SK-N-MC (cell line): Measurements from ENCODE around the gene CD300LG.
"Not testable (repeated sequence)": the region's sequence is repeated elsewhere in the genome, so short reads cannot be mapped to it uniquely, and the experiment has no call there.

Experiments used
- DNase-seq: peaks from one replicate; pipeline ENCODE4 v3.0.0-alpha.2; 2011; ENCODE audit warnings: low read depth, low spot score
- H3K27ac ChIP-seq: fragments of 200-600 bp; sonication (generic); 2 replicates; pipeline ENCODE4 v1.5.1; 2016; ENCODE audit warnings: mixed run types
- H3K36me3 ChIP-seq: fragments of 200-600 bp; sonication (generic); 2 replicates; pipeline ENCODE4 v1.6.1; 2017; ENCODE audit warnings: antibody characterized with exemption, low read length, mixed read lengths; ENCODE audit not compliant: insufficient read depth
- H3K4me3 ChIP-seq: fragments of 200-600 bp; sonication (generic); 2 replicates; pipeline ENCODE4 v1.5.1; 2016
- H3K9ac ChIP-seq: fragments of 200-600 bp; sonication (generic); 2 replicates; pipeline ENCODE4 v1.8.0; 2017; ENCODE audit warnings: mixed run types, mixed read lengths; ENCODE audit not compliant: insufficient read length
- H3K9me3 ChIP-seq: fragments of 200-600 bp; sonication (generic); 2 replicates; pipeline ENCODE4 v1.6.1; 2017; ENCODE audit warnings: low read depth, mild to moderate bottlenecking, antibody characterized with exemption, low read length, moderate library complexity, mixed read lengths
- EZH2 ChIP-seq: fragments of 200-600 bp; sonication (generic); IDR thresholded peaks from one replicate; pipeline ENCODE4 v1.6.1; 2017; ENCODE audit warnings: antibody characterized with exemption
- FOXP2 ChIP-seq: optimal IDR thresholded peaks from 2 replicates; pipeline ENCODE3; 2011; ENCODE audit warnings: mild to moderate bottlenecking, moderate library complexity; ENCODE audit not compliant: insufficient read depth; ENCODE audit errors: extremely low read length, control extremely low read depth
- POLR2AphosphoS5 ChIP-seq: IDR thresholded peaks from 2 replicates; pipeline ENCODE4 v1.6.1; 2012; ENCODE audit warnings: mild to moderate bottlenecking, low read depth, low read length, borderline replicate concordance

CD300LG gene

DNA sequence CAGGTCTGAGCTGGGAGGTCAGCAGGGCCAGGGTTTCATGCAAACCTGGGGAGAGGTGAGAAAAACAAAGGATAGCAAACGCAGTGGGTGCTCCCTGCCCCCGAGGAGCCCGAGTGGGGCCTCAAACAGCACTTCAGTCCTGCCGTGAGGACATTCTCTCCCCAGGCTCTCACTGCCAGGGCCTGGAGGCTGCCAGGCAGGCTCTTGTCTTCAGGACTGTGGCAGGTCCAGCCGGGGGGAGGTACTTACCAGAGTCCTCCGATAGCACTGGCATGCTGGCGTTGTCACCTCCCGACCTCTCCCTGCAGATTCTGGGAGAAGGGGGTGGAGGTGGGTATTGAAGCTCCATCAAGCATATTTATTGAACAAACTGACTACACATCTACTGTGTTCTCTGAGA, 15.3 kb upstream of the CD300LG start:
- Histone ChIP-seq H3K4me3 (peak overlapping the region; percentile 93), H3K27ac (no peak overlapping the region), H3K9me3 (no peaks in the 10 kb centered on the region), H3K9ac (no peak overlapping the region), H3K36me3 (peaks cover 22% of the 10 kb centered on the region; the same call in 1 of the 2 replicates)
- DNase-seq, result no peak
- no peak for TF ChIP-seq EZH2
- TF ChIP-seq FOXP2, result no peak
- no peak for TF ChIP-seq POLR2AphosphoS5

DNA sequence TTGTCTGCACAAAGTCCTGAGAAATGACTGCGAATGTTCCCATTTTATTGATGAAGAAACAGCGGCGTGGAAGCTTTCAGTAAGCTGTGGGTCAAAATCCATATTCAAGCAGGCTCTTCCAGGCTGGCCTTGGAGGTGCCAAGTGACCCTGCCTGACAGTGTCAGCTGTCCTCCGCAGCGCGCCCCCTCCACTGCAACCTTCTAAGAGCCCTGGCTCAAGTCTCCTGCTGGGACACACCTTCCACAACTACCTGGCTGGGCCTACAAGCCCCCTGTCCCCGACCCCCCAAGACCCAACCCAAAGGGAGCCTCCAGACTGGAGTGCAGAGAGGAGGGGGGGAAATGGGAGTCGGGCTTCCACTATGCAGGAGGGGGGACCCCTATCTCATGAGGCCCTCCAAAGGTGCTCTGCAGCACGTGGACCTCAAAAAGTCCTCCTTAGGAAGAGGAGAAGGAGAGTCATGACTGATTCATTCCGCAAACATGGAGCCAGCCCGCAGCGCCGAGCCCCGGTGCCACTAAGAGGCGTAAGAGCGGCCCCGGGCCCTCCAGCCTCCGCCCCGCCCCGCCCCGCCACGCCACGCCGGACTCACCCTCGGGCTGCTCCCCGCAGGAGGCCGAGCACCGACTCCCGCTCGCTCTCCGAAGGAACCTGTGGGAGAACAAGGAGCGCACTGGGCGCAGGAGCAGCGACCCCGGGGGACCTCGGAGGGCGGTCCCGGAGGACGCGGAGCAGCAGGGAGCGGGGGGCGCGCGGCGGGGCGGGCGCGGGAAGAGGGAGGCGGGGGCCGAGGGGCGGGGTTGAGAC, 14.6 kb upstream of the CD300LG start:
- no peak for DNase-seq

DNA sequence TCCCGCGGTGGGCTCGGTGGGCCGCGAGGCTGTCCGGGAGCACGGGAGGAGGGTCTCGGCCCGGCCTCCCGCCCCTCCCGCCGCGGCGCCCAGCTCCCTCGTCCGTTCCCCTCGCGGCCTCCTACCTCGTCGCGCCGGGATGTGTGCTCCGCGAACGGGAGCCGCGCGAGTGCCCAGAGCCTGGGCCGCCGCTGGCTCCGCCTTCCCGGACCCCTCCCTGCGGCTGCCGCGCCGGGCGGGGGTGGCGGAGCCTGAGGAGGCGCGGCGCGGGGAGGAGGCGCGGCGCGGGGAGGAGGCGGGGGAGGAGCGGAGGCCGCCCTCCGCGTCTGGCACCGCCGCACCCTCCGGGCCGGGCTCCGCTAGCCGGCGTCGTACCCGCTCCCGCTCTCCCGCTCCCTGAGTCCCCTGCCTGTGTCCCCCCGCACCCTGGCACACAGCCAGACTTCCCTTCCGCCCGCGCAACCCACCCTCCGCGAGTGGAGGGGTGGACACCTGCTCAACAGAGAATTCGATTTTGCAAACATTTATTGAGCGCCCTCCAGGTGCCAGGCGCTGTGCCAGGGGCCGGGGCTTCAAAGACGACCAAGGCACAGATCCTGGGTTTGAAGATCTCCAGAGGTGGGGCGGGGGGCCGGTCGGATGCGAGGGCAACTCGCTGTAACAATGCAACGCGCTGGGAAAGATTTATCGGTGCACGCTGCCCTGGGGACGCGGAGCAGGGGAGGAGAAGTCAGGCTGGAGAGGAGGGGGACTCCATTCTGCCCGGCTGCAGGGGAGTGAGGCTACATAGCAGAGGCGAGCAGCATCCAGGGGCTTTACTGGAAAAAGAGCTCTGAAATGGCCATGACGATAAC, 13.8 kb upstream of the CD300LG start, which contains the start of gene MPP3:
MPP3 (minus strand) TSS at position 171 of the 854 bp plus-strand sequence. CDS start 1,240 bp downstream, outside the sequence.
- DNase-seq, result no peak
- no peak within 1 kb of the TSS for H3K27ac ChIP-seq
- TF ChIP-seq POLR2AphosphoS5, result peak; percentile 61; the same call in 1 of the 2 replicates
- no peak for TF ChIP-seq FOXP2
- TF ChIP-seq EZH2, result no peak
- H3K9me3 ChIP-seq, result no peaks in the 10 kb centered on the region
- peak within 1 kb of the TSS; percentile 93 for H3K4me3 ChIP-seq
- H3K36me3 ChIP-seq, result peaks cover 13% of the 10 kb centered on the region; the same call in 1 of the 2 replicates
- peak within 1 kb of the TSS; percentile 83 for H3K9ac ChIP-seq

More for the DNA sequence above, 14.6 kb upstream of the CD300LG start:
- Histone ChIP-seq H3K4me3 (peak overlapping the region; percentile 93), H3K9me3 (no peaks in the 10 kb centered on the region), H3K36me3 (peaks cover 22% of the 10 kb centered on the region; the same call in 1 of the 2 replicates), H3K9ac (peak overlapping the region; percentile 83), H3K27ac (no peak overlapping the region)
- TF ChIP-seq FOXP2 (no peak), EZH2 (no peak), POLR2AphosphoS5 (no peak)

DNA sequence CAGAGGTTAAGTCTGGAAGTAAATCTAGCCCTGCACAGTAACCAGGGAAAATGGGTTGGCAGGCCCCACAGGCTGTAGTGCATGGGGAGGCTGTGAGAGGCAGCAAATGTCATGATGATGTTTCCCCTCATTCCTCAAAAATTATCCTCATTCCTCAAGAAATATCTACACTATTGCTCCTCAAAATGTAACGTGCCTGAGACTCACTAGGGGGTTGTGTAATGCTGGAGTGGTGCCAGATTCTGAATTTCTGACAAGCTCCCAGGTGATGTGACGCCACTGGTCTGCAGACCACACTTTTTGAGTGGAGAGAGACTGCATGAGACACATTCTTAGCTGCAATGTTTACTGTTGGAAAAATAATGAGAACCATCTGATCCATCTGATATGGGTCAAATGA, 12.9 kb upstream of the CD300LG start:
- no peak for DNase-seq
- Histone ChIP-seq H3K9me3 (no peaks in the 10 kb centered on the region), H3K4me3 (no peak overlapping the region), H3K9ac (no peak overlapping the region), H3K36me3 (peaks cover 5% of the 10 kb centered on the region; the same call in 1 of the 2 replicates), H3K27ac (no peak overlapping the region)
- TF ChIP-seq EZH2 (no peak), POLR2AphosphoS5 (no peak), FOXP2 (no peak)

DNA sequence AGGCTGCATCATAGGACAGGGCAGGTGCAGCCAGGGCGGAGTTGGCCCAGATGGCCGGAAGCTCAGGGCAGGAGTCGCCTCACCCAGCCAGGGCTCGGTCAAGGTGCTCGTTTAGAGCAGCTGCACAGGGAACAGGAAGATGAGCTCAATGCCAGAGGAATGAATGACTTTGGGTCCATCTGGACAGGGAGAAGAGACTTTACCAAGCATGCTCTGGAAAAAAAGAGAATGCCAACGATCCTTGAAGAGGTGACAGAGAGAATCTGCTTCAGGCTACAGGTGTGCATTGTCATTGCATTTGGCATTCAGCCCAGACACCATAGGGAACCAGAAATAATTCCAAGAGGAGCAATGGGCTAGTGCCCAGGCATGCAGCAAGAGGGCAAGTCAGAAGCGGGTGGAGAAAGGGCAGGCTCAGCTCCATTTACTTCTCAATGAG, 7.3 kb upstream of the CD300LG start:
- H3K4me3 ChIP-seq, result no peak overlapping the region
- DNase-seq, result no peak
- H3K27ac ChIP-seq, result 0 out of 2 replicates have a peak overlapping the region, but pooled peaks have one; percentile 31

DNA sequence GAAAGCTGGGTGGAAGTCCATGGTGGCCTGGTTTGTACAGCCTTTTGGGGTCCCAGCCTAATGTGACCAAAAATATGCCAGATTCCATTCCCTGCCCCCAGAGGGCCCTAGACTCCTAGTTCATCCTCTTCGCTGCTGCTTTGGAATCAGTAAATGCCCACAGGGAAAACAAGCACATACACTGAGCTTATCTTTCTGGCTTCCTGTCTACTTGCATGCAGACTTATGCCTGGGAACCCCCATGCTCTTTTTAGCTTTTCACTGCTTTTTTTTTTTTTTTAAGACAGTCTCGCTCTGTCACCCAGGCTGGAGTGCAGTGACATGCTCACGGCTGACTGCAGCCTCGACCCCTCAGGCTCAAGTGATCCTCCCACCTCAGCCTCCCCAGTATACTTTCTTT, 6.2 kb upstream of the CD300LG start:
- peak overlapping the region; percentile 17; the same call in 1 of the 2 replicates for H3K4me3 ChIP-seq
- peak overlapping the region; percentile 23; the same call in 1 of the 2 replicates for H3K27ac ChIP-seq
- H3K9me3 ChIP-seq, result no peaks in the 10 kb centered on the region
- no peak for TF ChIP-seq EZH2
- no peak for TF ChIP-seq POLR2AphosphoS5
- TF ChIP-seq FOXP2, result no peak
- H3K9ac ChIP-seq, result no peak overlapping the region
- DNase-seq, result peak; percentile 73
- no peaks in the 10 kb centered on the region for H3K36me3 ChIP-seq

More for the DNA sequence above, 7.3 kb upstream of the CD300LG start:
- Histone ChIP-seq H3K9me3 (no peaks in the 10 kb centered on the region), H3K36me3 (no peaks in the 10 kb centered on the region), H3K9ac (no peak overlapping the region)
- no peak for TF ChIP-seq EZH2
- TF ChIP-seq FOXP2, result no peak
- TF ChIP-seq POLR2AphosphoS5, result no peak

DNA sequence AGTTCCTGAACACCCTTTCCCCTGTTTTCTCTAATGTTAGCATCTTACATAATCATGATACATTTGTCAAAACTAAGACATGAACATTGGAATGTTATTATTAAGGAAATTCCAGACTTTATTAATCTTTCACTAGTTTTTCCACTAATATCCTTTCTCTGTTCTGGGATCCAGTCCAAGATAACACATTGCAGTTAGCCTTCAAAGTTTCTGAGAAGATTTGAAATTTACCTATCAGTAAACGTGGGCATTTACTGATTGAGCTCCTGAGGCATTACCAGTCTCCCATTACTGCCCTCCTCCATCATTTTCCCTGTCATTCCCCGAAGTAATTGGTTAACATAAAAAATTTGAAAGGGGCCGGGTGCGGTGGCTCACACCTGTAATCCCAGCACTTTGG, 5.7 kb upstream of the CD300LG start:
- Histone ChIP-seq H3K27ac (peak overlapping the region; percentile 4; the same call in 1 of the 2 replicates), H3K9ac (no peak overlapping the region), H3K36me3 (no peaks in the 10 kb centered on the region), H3K9me3 (no peaks in the 10 kb centered on the region), H3K4me3 (peak overlapping the region; percentile 17; the same call in 1 of the 2 replicates)
- TF ChIP-seq EZH2, result no peak
- no peak for TF ChIP-seq POLR2AphosphoS5
- no peak for TF ChIP-seq FOXP2
- no peak for DNase-seq

DNA sequence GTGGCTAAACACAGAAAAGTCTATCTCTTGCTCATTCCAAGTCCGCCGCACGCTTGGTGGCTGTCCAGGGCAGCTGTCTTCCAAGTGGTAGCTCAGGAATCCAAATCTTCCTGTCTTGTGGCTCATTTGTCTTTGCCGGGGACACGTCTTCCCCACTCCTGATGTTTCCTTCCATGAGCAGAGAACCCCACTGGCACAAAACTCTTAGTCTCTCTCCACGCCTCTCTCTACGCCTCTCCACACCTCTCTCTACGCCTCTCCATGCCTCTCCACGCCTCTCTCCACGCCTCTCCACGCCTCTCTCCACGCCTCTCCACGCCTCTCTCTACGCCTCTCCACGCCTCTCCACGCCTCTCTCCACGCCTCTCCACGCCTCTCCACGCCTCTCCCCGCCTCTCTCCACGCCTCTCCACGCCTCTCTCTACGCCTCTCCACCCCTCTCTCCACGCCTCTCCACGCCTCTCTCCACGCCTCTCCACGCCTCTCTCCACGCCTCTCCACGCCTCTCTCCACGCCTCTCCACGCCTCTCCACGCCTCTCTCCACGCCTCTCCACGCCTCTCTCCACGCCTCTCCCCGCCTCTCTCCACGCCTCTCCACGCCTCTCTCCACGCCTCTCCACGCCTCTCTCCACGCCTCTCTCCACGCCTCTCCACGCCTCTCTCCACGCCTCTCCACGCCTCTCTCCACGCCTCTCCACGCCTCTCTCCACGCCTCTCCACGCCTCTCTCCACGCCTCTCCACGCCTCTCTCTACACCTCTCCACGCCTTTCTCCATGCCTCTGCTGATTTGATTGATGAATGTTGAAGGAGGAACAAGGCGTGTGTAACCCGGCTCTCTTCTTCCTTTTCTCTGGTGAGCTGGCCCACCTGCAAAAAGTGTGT, 4.6 kb upstream of the CD300LG start:
- DNase-seq, result peak; percentile 42

More for the DNA sequence above, 4.6 kb upstream of the CD300LG start:
- Histone ChIP-seq H3K4me3 (peak overlapping the region; percentile 62), H3K27ac (peak overlapping the region; percentile 74)
- not testable (repeated sequence) for H3K9ac ChIP-seq, H3K36me3 ChIP-seq, H3K9me3 ChIP-seq
